Retinal pigment epithelial cell (primary cell): ENCODE measurements around the gene TSPAN18.

Experiments
- DNase-seq: peaks from one replicate; pipeline ENCODE4 v3.0.0-alpha.2; 2010; ENCODE audit warnings: low read depth
- H3K4me3 ChIP-seq: 2 replicates; pipeline ENCODE4 v1.5.1; 2011; ENCODE audit warnings: mild to moderate bottlenecking, low read length, control low read depth, moderate library complexity
- CTCF ChIP-seq: conservative IDR thresholded peaks from 2 replicates; pipeline ENCODE4 v1.5.1; 2011; ENCODE audit warnings: low read depth, low read length, control low read depth, inconsistent platforms

The TSPAN18 gene

GRCh38 chr11:44940404-44940803 lies 213.6 kb downstream of the TSPAN18 start:
- no peak for DNase-seq
- no peak for TF ChIP-seq CTCF
- H3K4me3 ChIP-seq, result no peak overlapping the region

GRCh38 chr11:44940835-44941234 lies 214.1 kb downstream of the TSPAN18 start:
- TF ChIP-seq CTCF, result no peak
- no peak for DNase-seq
- H3K4me3 ChIP-seq, result no peak overlapping the region

- H3K4me3 ChIP-seq, result no peak overlapping the region
- no peak for DNase-seq
- no peak for TF ChIP-seq CTCF
These were observed 214.7 kb downstream of the TSPAN18 start for GRCh38 chr11:44941259-44942021.

GRCh38 chr11:44942029-44942955 lies 215.5 kb downstream of the TSPAN18 start:
- no peak overlapping the region for H3K4me3 ChIP-seq

GRCh38 chr11:44943118-44943517 lies 216.4 kb downstream of the TSPAN18 start:
- no peak overlapping the region for H3K4me3 ChIP-seq
- DNase-seq, result no peak
- no peak for TF ChIP-seq CTCF

More at GRCh38 chr11:44942029-44942955, 215.5 kb downstream of the TSPAN18 start:
- DNase-seq, result no peak
- TF ChIP-seq CTCF, result no peak

GRCh38 chr11:44943696-44944095 lies 216.9 kb downstream of the TSPAN18 start:
- TF ChIP-seq CTCF, result no peak
- H3K4me3 ChIP-seq, result no peak overlapping the region

More at GRCh38 chr11:44943696-44944095, 216.9 kb downstream of the TSPAN18 start:
- DNase-seq, result no peak
